Right forelimb (tissue), 1 donor: ENCODE results near the gene RBM8A.

Source experiments
- DNase-seq: peaks from one replicate; pipeline ENCODE4 v3.0.0-alpha.2; 2018

RBM8A gene

GRCh38 chr1:145912128-145912641 is 15.1 kb downstream of the RBM8A start:
- DNase-seq, result no peak

- DNase-seq, result no peak
These were observed 18.6 kb downstream of the RBM8A start for GRCh38 chr1:145908653-145909052.

GRCh38 chr1:145906954-145907753 is 20.1 kb downstream of the RBM8A start:
- no peak for DNase-seq

- no peak for DNase-seq
These were observed 25.8 kb downstream of the RBM8A start for GRCh38 chr1:145901312-145902021.

- DNase-seq, result no peak
These were observed 28.5 kb downstream of the RBM8A start for GRCh38 chr1:145898756-145899155.

- DNase-seq, result no peak
These were observed 29.3 kb downstream of the RBM8A start for GRCh38 chr1:145897969-145898368.

- no peak for DNase-seq
These were observed 31.8 kb downstream of the RBM8A start for GRCh38 chr1:145895471-145895870.

- no peak for DNase-seq
These were observed 33.8 kb downstream of the RBM8A start for GRCh38 chr1:145893306-145894055.

GRCh38 chr1:145892486-145893087 is 34.7 kb downstream of the RBM8A start:
- no peak for DNase-seq

- peak; percentile 97 for DNase-seq
These were observed 35.4 kb downstream of the RBM8A start for GRCh38 chr1:145891587-145892485.

- DNase-seq, result no peak
These were observed 36.1 kb downstream of the RBM8A start for GRCh38 chr1:145891143-145891542.

- DNase-seq, result no peak
These were observed 37.6 kb downstream of the RBM8A start for GRCh38 chr1:145889722-145890121.

GRCh38 chr1:145887631-145888030 is 39.7 kb downstream of the RBM8A start:
- no peak for DNase-seq

GRCh38 chr1:145886816-145887215 is 40.5 kb downstream of the RBM8A start:
- DNase-seq, result no peak

GRCh38 chr1:145886390-145886789 is 40.9 kb downstream of the RBM8A start:
- no peak for DNase-seq

GRCh38 chr1:145885738-145886287 is 41.5 kb downstream of the RBM8A start, which contains the start of gene ANKRD35:
ANKRD35 (minus strand) TSS chr1:145885866; CDS start chr1:145885758, 108 bp downstream.
- peak; percentile 85 for DNase-seq

- no peak for DNase-seq
These were observed 42.6 kb downstream of the RBM8A start for GRCh38 chr1:145884675-145885074.

GRCh38 chr1:145879775-145880174 is 47.5 kb downstream of the RBM8A start:
- no peak for DNase-seq

GRCh38 chr1:145878724-145879123 is 48.6 kb downstream of the RBM8A start:
- DNase-seq, result no peak

GRCh38 chr1:145877923-145878486 is 49.3 kb downstream of the RBM8A start:
- no peak for DNase-seq

GRCh38 chr1:145874646-145875045 is 52.6 kb downstream of the RBM8A start:
- no peak for DNase-seq
